PC-9 (cell line): Measurements from ENCODE around the gene GHR. TPM values are rescaled to one million over a fixed set of nuclear protein-coding genes. Genes with fewer than 3 reads are reported as not detected.

ENCODE experiments used
- BruUV-seq: library from RNA; stranded (reverse); fragments of 400-500 nt; replicated peaks from 2 replicates; lab custom pipeline; 2021; lab: Mats Ljungman, UMichigan
- CTCF ChIA-PET: fragments of 300-600 bp; sonication (Branson Sonifier 250); formaldehyde crosslinking; loops from one replicate; lab custom pipeline; 2022; ENCODE audit warnings: antibody characterized with exemption; lab: Charles Lee
- POLR2A ChIA-PET: fragments of 300-600 bp; sonication (Branson Sonifier 250); formaldehyde crosslinking; loops from one replicate; lab custom pipeline; 2022; ENCODE audit warnings: antibody characterized with exemption; ENCODE audit not compliant: unreplicated experiment; lab: Charles Lee
- DNase-seq, 2 experiments: peaks; one replicate each; pipeline versions ENCODE4 v3.0.0 to v3.0.0-alpha.2; 2015 to 2022; ENCODE audit warnings: mixed read lengths in 1 of 2
- H2AFZ ChIP-seq: fragments of 200-600 bp; sonication (generic); 2 replicates; pipeline ENCODE4 v1.8.1; 2017; ENCODE audit warnings: antibody characterized with exemption
- H3F3A ChIP-seq: fragments of 200-600 bp; sonication (generic); 2 replicates; pipeline ENCODE4 v1.8.1; 2017; ENCODE audit warnings: antibody characterized with exemption, mild to moderate bottlenecking, low read depth; ENCODE audit not compliant: insufficient read depth
- H3K27ac ChIP-seq: fragments of 200-600 bp; sonication (generic); 2 replicates; pipeline ENCODE4 v1.6.1; 2016; ENCODE audit warnings: mixed run types
- H3K27me3 ChIP-seq: fragments of 200-600 bp; sonication (generic); 2 replicates; pipeline ENCODE4 v1.6.1; 2016; ENCODE audit warnings: low read depth, mixed run types; ENCODE audit not compliant: insufficient read depth
- H3K36me3 ChIP-seq: fragments of 200-600 bp; sonication (generic); 2 replicates; pipeline ENCODE4 v1.6.1; 2016; ENCODE audit warnings: low read depth, mixed run types
- H3K4me1 ChIP-seq: fragments of 200-600 bp; sonication (generic); replicated peaks from 2 replicates; pipeline ENCODE4 v1.6.1; 2016; ENCODE audit warnings: mixed run types; ENCODE audit not compliant: insufficient read depth
- H3K4me2 ChIP-seq: fragments of 200-600 bp; sonication (generic); 2 replicates; pipeline ENCODE4 v1.6.1; 2017; ENCODE audit warnings: mixed run types
- H3K4me3 ChIP-seq: fragments of 200-600 bp; sonication (generic); 2 replicates; pipeline ENCODE4 v1.6.1; 2016; ENCODE audit warnings: mixed run types
- H3K79me2 ChIP-seq: fragments of 200-600 bp; sonication (generic); 2 replicates; pipeline ENCODE4 v1.6.1; 2017; ENCODE audit warnings: low read depth, mixed run types
- H3K9me2 ChIP-seq: fragments of 200-600 bp; sonication (generic); 2 replicates; pipeline ENCODE4 v1.8.1; 2017; ENCODE audit warnings: mild to moderate bottlenecking; ENCODE audit not compliant: insufficient read depth
- H3K9me3 ChIP-seq: fragments of 200-600 bp; sonication (generic); 2 replicates; pipeline ENCODE4 v1.8.1; 2016; ENCODE audit warnings: low read depth; ENCODE audit not compliant: insufficient read depth
- H4K20me1 ChIP-seq: fragments of 200-600 bp; sonication (generic); 2 replicates; pipeline ENCODE4 v1.8.1; 2017; ENCODE audit not compliant: insufficient read depth
- EZH2 ChIP-seq: fragments of 200-600 bp; sonication (generic); IDR thresholded peaks from 2 replicates; pipeline ENCODE4 v1.8.0; 2017; ENCODE audit warnings: antibody characterized with exemption, low read depth
- intact Hi-C: fragments of 100-400 bp; cut with micrococcal nuclease; formaldehyde crosslinking; loops from one replicate; pipeline ENCODE4 v1.10.0; 2022; ENCODE audit not compliant: unreplicated experiment
- total RNA-seq: library from RNA; stranded (reverse); gene quantifications from 2 replicates; pipeline ENCODE4 v1.2.3, GENCODE V29; 2021
- TF ChIP-seq, protein P1 (sequence below): fragments of 200-600 bp; sonication (generic); conservative IDR thresholded peaks from 2 replicates; pipeline ENCODE4 v1.6.1; 2017; ENCODE audit warnings: mixed run types, antibody characterized with exemption, mild to moderate bottlenecking, moderate library complexity

GHR gene
- total RNA-seq, 1 experiment from 2014 or later: not detected

DNA sequence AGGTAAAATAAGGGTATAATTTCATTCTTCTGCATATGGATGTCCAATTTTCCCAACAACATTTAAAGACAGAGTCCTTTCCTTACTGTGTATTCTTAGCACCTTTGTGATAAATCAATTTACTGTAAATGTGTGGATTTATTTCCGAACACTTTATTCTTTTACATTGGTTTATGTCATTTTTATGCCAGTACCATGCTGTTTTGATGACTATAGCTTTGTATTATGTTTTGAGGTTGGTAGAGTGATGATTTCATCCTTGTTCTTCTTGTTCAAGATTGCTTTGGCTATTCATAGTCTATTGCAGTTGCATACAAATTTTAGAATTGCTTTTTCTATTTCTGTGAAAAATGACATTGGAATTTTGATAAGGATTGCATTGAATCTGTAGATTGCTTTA lies 280.0 kb downstream of the GHR start:
- H3F3A ChIP-seq: no peaks in the 10 kb centered on the region
- H3K9me2 ChIP-seq: no peaks in the 10 kb centered on the region
- BruUV-seq: no TSS peak
- no peak for DNase-seq
- ChIA-PET CTCF (no interaction called here), POLR2A (no interaction called here)
- H2AFZ ChIP-seq: no peak overlapping the region
- intact Hi-C loops: no loop called here
- H3K27me3 ChIP-seq: no peaks in the 10 kb centered on the region
- H4K20me1 ChIP-seq: no peaks in the 10 kb centered on the region
- H3K27ac ChIP-seq: no peak overlapping the region
- H3K4me2 ChIP-seq: no peak overlapping the region
- no peaks in the 10 kb centered on the region for H3K9me3 ChIP-seq
- no peak overlapping the region for H3K4me3 ChIP-seq
- no peaks in the 10 kb centered on the region for H3K79me2 ChIP-seq
- H3K36me3 ChIP-seq: no peaks in the 10 kb centered on the region
- H3K4me1 ChIP-seq: no peaks in the 10 kb centered on the region
- no peak for TF ChIP-seq EZH2
- TF ChIP-seq, protein P1, sequence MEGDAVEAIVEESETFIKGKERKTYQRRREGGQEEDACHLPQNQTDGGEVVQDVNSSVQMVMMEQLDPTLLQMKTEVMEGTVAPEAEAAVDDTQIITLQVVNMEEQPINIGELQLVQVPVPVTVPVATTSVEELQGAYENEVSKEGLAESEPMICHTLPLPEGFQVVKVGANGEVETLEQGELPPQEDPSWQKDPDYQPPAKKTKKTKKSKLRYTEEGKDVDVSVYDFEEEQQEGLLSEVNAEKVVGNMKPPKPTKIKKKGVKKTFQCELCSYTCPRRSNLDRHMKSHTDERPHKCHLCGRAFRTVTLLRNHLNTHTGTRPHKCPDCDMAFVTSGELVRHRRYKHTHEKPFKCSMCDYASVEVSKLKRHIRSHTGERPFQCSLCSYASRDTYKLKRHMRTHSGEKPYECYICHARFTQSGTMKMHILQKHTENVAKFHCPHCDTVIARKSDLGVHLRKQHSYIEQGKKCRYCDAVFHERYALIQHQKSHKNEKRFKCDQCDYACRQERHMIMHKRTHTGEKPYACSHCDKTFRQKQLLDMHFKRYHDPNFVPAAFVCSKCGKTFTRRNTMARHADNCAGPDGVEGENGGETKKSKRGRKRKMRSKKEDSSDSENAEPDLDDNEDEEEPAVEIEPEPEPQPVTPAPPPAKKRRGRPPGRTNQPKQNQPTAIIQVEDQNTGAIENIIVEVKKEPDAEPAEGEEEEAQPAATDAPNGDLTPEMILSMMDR: no peak

DNA sequence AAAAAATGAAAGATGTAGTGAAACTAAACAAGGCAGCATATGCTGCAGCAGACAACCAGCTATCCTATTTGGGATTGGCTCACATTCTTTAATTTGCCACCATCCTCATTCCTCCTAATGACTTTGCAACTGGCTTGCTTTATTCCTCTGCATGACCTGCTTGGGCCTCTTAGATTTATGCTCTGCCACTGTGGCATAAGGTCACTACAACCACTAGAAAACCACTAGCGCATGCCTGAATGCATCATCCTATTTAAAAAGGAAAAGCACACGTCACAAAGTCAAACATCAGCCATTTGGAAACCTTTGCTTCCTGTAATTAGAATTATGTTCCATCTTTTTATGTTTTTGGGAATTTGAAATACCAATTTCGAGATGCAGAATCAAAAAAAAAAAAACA lies 292.5 kb downstream of the GHR start:
- intact Hi-C loops: loop anchor here (5.0 kb wide), 1 partner anchor 83 kb away; no protein-coding TSS in a partner anchor
- DNase-seq: no peak
- Histone ChIP-seq H3K9me2 (no peaks in the 10 kb centered on the region), H3K4me1 (no peaks in the 10 kb centered on the region), H4K20me1 (no peaks in the 10 kb centered on the region), H3K9me3 (no peaks in the 10 kb centered on the region), H3K27ac (no peak overlapping the region), H3K36me3 (no peaks in the 10 kb centered on the region), H3K4me2 (no peak overlapping the region), H3K79me2 (no peaks in the 10 kb centered on the region), H3K27me3 (no peaks in the 10 kb centered on the region), H3F3A (no peaks in the 10 kb centered on the region), H2AFZ (no peak overlapping the region), H3K4me3 (no peak overlapping the region)
- no TSS peak for BruUV-seq
- POLR2A ChIA-PET: no interaction called here
- CTCF ChIA-PET: no interaction called here
- TF ChIP-seq, protein P1: no peak
- TF ChIP-seq EZH2: no peak

DNA sequence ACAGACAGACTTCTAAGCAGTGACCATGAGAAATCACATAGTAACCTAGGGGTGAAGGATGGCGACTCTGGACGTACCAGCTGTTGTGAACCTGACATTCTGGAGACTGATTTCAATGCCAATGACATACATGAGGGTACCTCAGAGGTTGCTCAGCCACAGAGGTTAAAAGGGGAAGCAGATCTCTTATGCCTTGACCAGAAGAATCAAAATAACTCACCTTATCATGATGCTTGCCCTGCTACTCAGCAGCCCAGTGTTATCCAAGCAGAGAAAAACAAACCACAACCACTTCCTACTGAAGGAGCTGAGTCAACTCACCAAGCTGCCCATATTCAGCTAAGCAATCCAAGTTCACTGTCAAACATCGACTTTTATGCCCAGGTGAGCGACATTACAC lies 295.4 kb downstream of the GHR start:
- H3K4me3 ChIP-seq: no peak overlapping the region
- H3K36me3 ChIP-seq: no peaks in the 10 kb centered on the region
- no peaks in the 10 kb centered on the region for H3K9me3 ChIP-seq
- DNase-seq: no peak
- H3K4me2 ChIP-seq: no peak overlapping the region
- no peaks in the 10 kb centered on the region for H3K79me2 ChIP-seq
- H3K27ac ChIP-seq: no peak overlapping the region
- no TSS peak for BruUV-seq
- ChIA-PET CTCF (no interaction called here), POLR2A (no interaction called here)
- no peaks in the 10 kb centered on the region for H3K9me2 ChIP-seq
- H2AFZ ChIP-seq: no peak overlapping the region
- no peak for TF ChIP-seq EZH2
- TF ChIP-seq, protein P1: no peak
- intact Hi-C loops: loop anchor here (5.0 kb wide), 1 partner anchor 86 kb away; no protein-coding TSS in a partner anchor
- H4K20me1 ChIP-seq: no peaks in the 10 kb centered on the region
- H3K4me1 ChIP-seq: no peaks in the 10 kb centered on the region
- H3K27me3 ChIP-seq: no peaks in the 10 kb centered on the region
- no peaks in the 10 kb centered on the region for H3F3A ChIP-seq
